WERI-Rb-1 (cell line): ENCODE data around the gene NUDT3.

Experiments
- DNase-seq: peaks from one replicate; pipeline ENCODE4 v3.0.0-alpha.2; 2020
- H3K27ac ChIP-seq: fragments of 250-450 bp; sonication (Bioruptor Pico); 2 replicates; pipeline ENCODE4 v1.5.1; 2020; ENCODE audit warnings: mild to moderate bottlenecking, moderate library complexity
- H3K27me3 ChIP-seq: fragments of 250-450 bp; sonication (Bioruptor Pico); 2 replicates; pipeline ENCODE4 v1.5.1; 2021; ENCODE audit warnings: mild to moderate bottlenecking, low read depth, moderate library complexity; ENCODE audit not compliant: insufficient read depth, severe bottlenecking
- H3K36me3 ChIP-seq: fragments of 250-450 bp; sonication (Bioruptor Pico); 2 replicates; pipeline ENCODE4 v1.5.1; 2020; ENCODE audit warnings: mild to moderate bottlenecking, moderate library complexity
- H3K4me3 ChIP-seq: 2 replicates; pipeline ENCODE4 v1.5.1; 2011; ENCODE audit warnings: low read depth, mild to moderate bottlenecking, control low read depth, low read length
- H3K9me3 ChIP-seq: fragments of 250-450 bp; sonication (Bioruptor Pico); 2 replicates; pipeline ENCODE4 v1.5.1; 2021; ENCODE audit warnings: mild to moderate bottlenecking, moderate library complexity; ENCODE audit not compliant: severe bottlenecking
- CTCF ChIP-seq: IDR thresholded peaks from 2 replicates; pipeline ENCODE4 v1.5.1; 2011; ENCODE audit warnings: low read depth, mild to moderate bottlenecking, control low read depth, inconsistent platforms, low read length

The NUDT3 gene

GRCh38 chr6:34243901-34244884 lies 148.3 kb downstream of the NUDT3 start:
- Histone ChIP-seq H3K9me3 (no peaks in the 10 kb centered on the region), H3K27ac (peak overlapping the region; percentile 25), H3K4me3 (no peak overlapping the region), H3K36me3 (peaks cover 64% of the 10 kb centered on the region), H3K27me3 (no peaks in the 10 kb centered on the region)
- peak; percentile 79 for TF ChIP-seq CTCF
- peak; percentile 48 for DNase-seq

GRCh38 chr6:34243131-34243771 lies 149.2 kb downstream of the NUDT3 start:
- H3K36me3 ChIP-seq, result peaks cover 73% of the 10 kb centered on the region
- peak; percentile 8 for DNase-seq
- H3K9me3 ChIP-seq, result no peaks in the 10 kb centered on the region
- no peak overlapping the region for H3K4me3 ChIP-seq
- peak overlapping the region; percentile 25 for H3K27ac ChIP-seq
- H3K27me3 ChIP-seq, result no peaks in the 10 kb centered on the region
- no peak for TF ChIP-seq CTCF

GRCh38 chr6:34242252-34243130 lies 150.0 kb downstream of the NUDT3 start:
- Histone ChIP-seq H3K27me3 (no peaks in the 10 kb centered on the region), H3K27ac (no peak overlapping the region), H3K9me3 (no peaks in the 10 kb centered on the region), H3K36me3 (peaks cover 76% of the 10 kb centered on the region), H3K4me3 (no peak overlapping the region)
- TF ChIP-seq CTCF, result no peak
- peak; percentile 9 for DNase-seq

GRCh38 chr6:34241351-34242215 lies 150.9 kb downstream of the NUDT3 start:
- Histone ChIP-seq H3K4me3 (no peak overlapping the region), H3K9me3 (no peaks in the 10 kb centered on the region), H3K27me3 (no peaks in the 10 kb centered on the region), H3K27ac (no peak overlapping the region), H3K36me3 (peaks cover 76% of the 10 kb centered on the region)
- DNase-seq, result peak; percentile 10
- no peak for TF ChIP-seq CTCF
